Thymus (tissue), 11 donors: Measurements from ENCODE around the gene ZNF564. TPM values are rescaled to one million over a fixed set of nuclear protein-coding genes. Genes with fewer than 3 reads are reported as not detected.
"Not testable (repeated sequence)": the region's sequence is repeated elsewhere in the genome, so short reads cannot be mapped to it uniquely, and the experiment has no call there.

Experiments used
- DNase-seq, 9 donors: peaks; one replicate each; pipeline ENCODE4 v3.0.0-alpha.2; 2013; ENCODE audit warnings: low spot score in 9 of 9, low read depth in 6 of 9, missing footprints in 1 of 9
- H3K27ac ChIP-seq, 2 donors: one replicate each; pipeline ENCODE4 v1.5.1; 2013; ENCODE audit warnings: control low read depth in 1 of 2, low read depth in 1 of 2, low read length in 1 of 2, mild to moderate bottlenecking in 1 of 2, moderate library complexity in 1 of 2
- H3K27me3 ChIP-seq, 2 donors: one replicate each; pipeline ENCODE4 v1.5.1; 2013; ENCODE audit warnings: low read length in 1 of 2; ENCODE audit not compliant: control insufficient read depth in 2 of 2, insufficient read depth in 1 of 2
- H3K36me3 ChIP-seq, 2 donors: one replicate each; pipeline ENCODE4 v1.5.1; 2013; ENCODE audit warnings: low read length in 1 of 2, mild to moderate bottlenecking in 1 of 2, moderate library complexity in 1 of 2; ENCODE audit not compliant: control insufficient read depth in 2 of 2, insufficient read depth in 2 of 2
- H3K4me1 ChIP-seq, 2 donors: one replicate each; pipeline ENCODE4 v1.5.1; 2013; ENCODE audit warnings: low read length in 2 of 2; ENCODE audit not compliant: control insufficient read depth in 2 of 2, insufficient read depth in 2 of 2
- H3K4me3 ChIP-seq, 2 donors: one replicate each; pipeline ENCODE4 v1.5.1; 2013; ENCODE audit warnings: low read length in 2 of 2, control low read depth in 1 of 2, mild to moderate bottlenecking in 1 of 2
- H3K9me3 ChIP-seq, 2 donors: one replicate each; pipeline ENCODE4 v1.5.1; 2013; ENCODE audit warnings: low read length in 1 of 2, mild to moderate bottlenecking in 1 of 2; ENCODE audit not compliant: control insufficient read depth in 2 of 2, insufficient read depth in 1 of 2
- WGBS: extraction: QIAGEN DNeasy Blood & Tissue Kit; methylation state at CpG from one replicate; pipeline ENCODE4 v1.1.7; 2013; 5-methylcytosine and 5-hydroxymethylcytosine counted together
- polyA plus RNA-seq: library from polyadenylated mRNA; stranded (reverse); fragments of 200-250 nt; gene quantifications from one replicate; pipeline ENCODE4 v1.2.3, GENCODE V29; 2013
- total RNA-seq: library from RNA; stranded (reverse); fragments of 120-200 nt; gene quantifications from one replicate; pipeline ENCODE4 v1.2.4, GENCODE V29; 2013
- donor health status: healthy.

Gene ZNF564
- total and polyA plus RNA-seq, 2 donors, result 10.3 to 12.3 TPM

DNA sequence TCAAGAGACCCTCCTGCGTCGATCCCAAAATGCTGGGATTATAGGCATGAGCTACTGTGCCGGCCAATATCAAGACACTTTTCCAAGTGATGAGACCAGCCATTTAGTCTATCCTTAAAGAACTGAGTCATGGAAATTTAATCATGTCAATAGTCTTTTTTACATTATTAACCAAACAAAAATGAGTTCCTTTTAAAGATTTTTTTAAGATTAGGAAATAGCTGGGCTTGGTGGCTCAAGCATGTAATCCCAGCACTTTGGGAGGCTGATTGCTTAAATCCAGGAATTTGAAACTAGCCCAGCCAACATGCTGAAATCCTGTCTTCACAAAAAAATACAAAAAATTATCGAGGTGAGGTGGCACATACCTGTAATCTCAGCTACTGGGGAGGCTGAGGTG is 16.7 kb upstream of the ZNF564 start:
- Histone ChIP-seq H3K27me3 (no peaks in the 10 kb centered on the region), H3K36me3 (no peaks in the 10 kb centered on the region), H3K4me3 (no peak overlapping the region), H3K27ac (no peak overlapping the region), H3K4me1 (no peaks in the 10 kb centered on the region), H3K9me3 (no peaks in the 10 kb centered on the region)
- 90% methylated on average over 4 of the region's 4 CpGs for WGBS
- DNase-seq, result no peak

DNA sequence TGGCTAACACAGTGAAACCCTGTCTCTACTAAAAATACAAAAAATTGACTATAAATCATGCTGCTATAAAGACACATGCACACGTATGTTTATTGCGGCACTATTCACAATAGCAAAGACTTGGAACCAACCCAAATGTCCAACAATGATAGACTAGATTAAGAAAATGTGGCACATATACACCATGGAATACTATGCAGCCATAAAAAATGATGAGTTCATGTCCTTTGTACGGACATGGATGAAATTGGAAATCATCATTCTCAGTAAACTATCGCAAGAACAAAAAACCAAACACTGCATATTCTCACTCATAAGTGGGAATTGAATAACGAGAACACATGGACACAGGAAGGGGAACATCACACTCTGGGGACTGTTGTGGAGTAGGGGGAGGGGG is 15.1 kb upstream of the ZNF564 start:
- WGBS, result 96% methylated on average over 5 of the region's 5 CpGs
- H3K9me3 ChIP-seq, H3K36me3 ChIP-seq, H3K4me1 ChIP-seq, H3K4me3 ChIP-seq, DNase-seq, H3K27ac ChIP-seq, H3K27me3 ChIP-seq: not testable (repeated sequence)

DNA sequence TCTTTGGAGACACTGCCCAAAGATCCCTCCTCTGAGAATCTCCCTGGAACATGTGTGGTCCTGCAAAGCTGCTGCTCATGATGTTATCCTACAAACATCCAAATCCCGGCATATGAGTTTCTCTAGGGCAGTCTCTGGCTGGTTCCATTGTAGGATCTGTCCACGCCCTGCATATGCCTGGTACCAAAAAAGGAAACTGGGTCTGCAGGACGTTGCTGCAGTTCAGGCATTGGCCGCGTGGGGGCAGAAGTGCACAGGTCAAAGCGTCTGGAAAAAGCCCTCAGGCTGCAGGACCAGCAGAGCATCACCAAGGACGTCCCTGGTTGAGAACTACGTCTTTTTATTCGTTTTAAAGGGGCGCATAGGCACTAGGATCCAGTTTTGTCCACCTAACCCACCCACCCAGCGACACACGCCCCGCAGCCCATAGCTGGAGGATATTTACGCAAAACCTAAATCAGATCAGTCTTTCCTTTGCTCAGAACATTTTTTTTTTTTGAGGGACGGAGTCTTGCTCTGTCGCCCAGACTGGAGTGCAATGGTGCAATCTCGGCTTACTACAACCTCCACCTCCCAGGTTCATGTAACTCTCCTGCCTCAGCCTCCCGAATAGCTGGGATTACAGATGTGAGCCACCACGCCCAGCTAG is 12.9 kb upstream of the ZNF564 start:
- 27% methylated on average over 19 of the region's 19 CpGs for WGBS
- H3K27ac ChIP-seq, result no peak overlapping the region
- H3K27me3 ChIP-seq, result no peaks in the 10 kb centered on the region
- DNase-seq, result peak; percentile 56 to 92 (median 84)
- H3K4me3 ChIP-seq, result no peak overlapping the region
- no peaks in the 10 kb centered on the region for H3K9me3 ChIP-seq
- H3K4me1 ChIP-seq, result no peaks in the 10 kb centered on the region
- H3K36me3 ChIP-seq, result no peaks in the 10 kb centered on the region

GRCh38 chr19:12555456-12555930 is 4.2 kb upstream of the ZNF564 start:
- H3K9me3 ChIP-seq, result no peaks in the 10 kb centered on the region
- 59% methylated on average over 39 of the region's 39 CpGs for whole genome bisulfite sequencing
- H3K36me3 ChIP-seq, result no peaks in the 10 kb centered on the region
- no peak overlapping the region for H3K4me3 ChIP-seq
- DNase-seq, result no peak
- H3K4me1 ChIP-seq, result peaks cover 8 to 13% of the 10 kb centered on the region in 2 donors
- H3K27me3 ChIP-seq, result peaks cover 0 to 7% of the 10 kb centered on the region in 2 donors
- H3K27ac ChIP-seq, result no peak overlapping the region

GRCh38 chr19:12546903-12547302 is 4.4 kb downstream of the ZNF564 start:
- no peak overlapping the region for H3K4me3 ChIP-seq
- DNase-seq, result no peak
- no peak overlapping the region for H3K27ac ChIP-seq
- peaks cover 4 to 17% of the 10 kb centered on the region in 2 donors for H3K9me3 ChIP-seq
- over 99% methylated on average over 2 of the region's 2 CpGs for WGBS
- no peaks in the 10 kb centered on the region for H3K27me3 ChIP-seq
- peaks cover 5 to 12% of the 10 kb centered on the region in 2 donors for H3K4me1 ChIP-seq
- H3K36me3 ChIP-seq, result peaks cover 9 to 32% of the 10 kb centered on the region in 2 donors

- peaks cover 5 to 11% of the 10 kb centered on the region in 2 donors for H3K4me1 ChIP-seq
- peaks cover 14 to 35% of the 10 kb centered on the region in 2 donors for H3K36me3 ChIP-seq
- no peak for DNase-seq
- H3K27me3 ChIP-seq, result no peaks in the 10 kb centered on the region
- WGBS, result over 99% methylated on average over 5 of the region's 5 CpGs
- H3K27ac ChIP-seq, result no peak overlapping the region
- H3K4me3 ChIP-seq, result no peak overlapping the region
- H3K9me3 ChIP-seq, result peaks cover 5 to 26% of the 10 kb centered on the region in 2 donors
Observed at GRCh38 chr19:12546068-12546467, 5.2 kb downstream of the ZNF564 start.

DNA sequence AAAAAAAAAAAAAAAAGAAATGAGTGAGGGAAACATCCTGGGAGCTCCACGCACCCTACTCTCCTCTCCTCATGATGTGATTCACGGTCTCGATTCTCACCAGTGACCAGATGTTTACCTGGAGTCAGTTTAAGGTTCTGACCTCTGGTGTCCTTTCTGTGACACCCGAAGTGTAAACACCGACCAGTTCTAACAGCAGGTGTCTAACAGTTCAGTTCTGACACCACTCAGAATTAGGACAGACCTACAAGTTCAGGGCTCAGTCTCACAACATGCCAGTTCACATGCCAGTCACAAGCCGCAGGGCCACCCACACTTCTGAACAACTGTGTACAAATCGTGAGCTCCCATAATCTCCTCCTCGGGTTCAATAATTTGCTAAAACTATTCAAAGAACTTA is 6.0 kb downstream of the ZNF564 start:
- H3K27ac ChIP-seq, result no peak overlapping the region
- peaks cover 6 to 30% of the 10 kb centered on the region in 2 donors for H3K9me3 ChIP-seq
- H3K27me3 ChIP-seq, result no peaks in the 10 kb centered on the region
- WGBS, result 99% methylated on average over 8 of the region's 8 CpGs
- no peak for DNase-seq
- no peak overlapping the region for H3K4me3 ChIP-seq
- H3K36me3 ChIP-seq, result peaks cover 20 to 38% of the 10 kb centered on the region in 2 donors
- H3K4me1 ChIP-seq, result peaks cover 5 to 6% of the 10 kb centered on the region in 2 donors

GRCh38 chr19:12544401-12544876 is 6.8 kb downstream of the ZNF564 start:
- 92% methylated on average over 5 of the region's 5 CpGs for WGBS
- peaks cover 23 to 36% of the 10 kb centered on the region in 2 donors for H3K36me3 ChIP-seq
- DNase-seq, result no peak

GRCh38 chr19:12543855-12544254 is 7.4 kb downstream of the ZNF564 start:
- Histone ChIP-seq H3K4me3 (no peak overlapping the region), H3K27me3 (no peaks in the 10 kb centered on the region), H3K27ac (no peak overlapping the region), H3K4me1 (no peaks in the 10 kb centered on the region), H3K36me3 (peaks cover 22 to 33% of the 10 kb centered on the region in 2 donors), H3K9me3 (peaks cover 6 to 35% of the 10 kb centered on the region in 2 donors)
- no peak for DNase-seq
- WGBS, result 100% methylated on average over 1 of the region's 1 CpG

More at GRCh38 chr19:12544401-12544876, 6.8 kb downstream of the ZNF564 start:
- H3K27me3 ChIP-seq, result no peaks in the 10 kb centered on the region
- peaks cover 6 to 30% of the 10 kb centered on the region in 2 donors for H3K9me3 ChIP-seq
- H3K4me3 ChIP-seq, result no peak overlapping the region
- peaks cover under 1 to 3% of the 10 kb centered on the region in 2 donors for H3K4me1 ChIP-seq
- no peak overlapping the region for H3K27ac ChIP-seq
